Measurements from ENCODE around the gene SAMD4A.

- TF ChIP-seq, protein P1, sequence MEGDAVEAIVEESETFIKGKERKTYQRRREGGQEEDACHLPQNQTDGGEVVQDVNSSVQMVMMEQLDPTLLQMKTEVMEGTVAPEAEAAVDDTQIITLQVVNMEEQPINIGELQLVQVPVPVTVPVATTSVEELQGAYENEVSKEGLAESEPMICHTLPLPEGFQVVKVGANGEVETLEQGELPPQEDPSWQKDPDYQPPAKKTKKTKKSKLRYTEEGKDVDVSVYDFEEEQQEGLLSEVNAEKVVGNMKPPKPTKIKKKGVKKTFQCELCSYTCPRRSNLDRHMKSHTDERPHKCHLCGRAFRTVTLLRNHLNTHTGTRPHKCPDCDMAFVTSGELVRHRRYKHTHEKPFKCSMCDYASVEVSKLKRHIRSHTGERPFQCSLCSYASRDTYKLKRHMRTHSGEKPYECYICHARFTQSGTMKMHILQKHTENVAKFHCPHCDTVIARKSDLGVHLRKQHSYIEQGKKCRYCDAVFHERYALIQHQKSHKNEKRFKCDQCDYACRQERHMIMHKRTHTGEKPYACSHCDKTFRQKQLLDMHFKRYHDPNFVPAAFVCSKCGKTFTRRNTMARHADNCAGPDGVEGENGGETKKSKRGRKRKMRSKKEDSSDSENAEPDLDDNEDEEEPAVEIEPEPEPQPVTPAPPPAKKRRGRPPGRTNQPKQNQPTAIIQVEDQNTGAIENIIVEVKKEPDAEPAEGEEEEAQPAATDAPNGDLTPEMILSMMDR (conservative IDR thresholded peaks at IDR 0.05 in 1 of 2, IDR thresholded peaks at IDR 0.05 in 1 of 2; ENCODE audit: low read depth in 1 of 2, low read length in 2 of 2) = no peak
- no peak for TF ChIP-seq EZH2 (IDR thresholded peaks at IDR 0.05; ENCODE audit: low read length, missing control alignments)
These were observed 237.1 kb downstream of the SAMD4A start for GRCh38 chr14:54803926-54804537.

Measured in fibroblast of lung (primary cell).